Cardiac septum (tissue), 1 donor: Measurements from ENCODE around the gene CABLES1. TPM values are rescaled to one million over a fixed set of nuclear protein-coding genes. Genes with fewer than 3 reads are reported as not detected.
"Not testable (repeated sequence)": the region's sequence is repeated elsewhere in the genome, so short reads cannot be mapped to it uniquely, and the experiment has no call there.

Source experiments
- DNase-seq: peaks from one replicate; pipeline ENCODE4 v3.0.0-alpha.2; 2020; ENCODE audit warnings: low spot score
- intact Hi-C: fragments of 100-400 bp; cut with DNase I; formaldehyde crosslinking; loops from one replicate; pipeline ENCODE4 v1.14.0; 2022
- total RNA-seq: library from RNA; stranded (reverse); fragmentation: NEBNext Ultra II Directional; extraction: Animal tissue kit (Norgen Biotek cat#: 25700); gene quantifications from one replicate; pipeline ENCODE4 v1.2.1, GENCODE V29; 2021
- donor health status: DM: no; HTN: no; CAD: no.

The CABLES1 gene
- total RNA-seq, 1 donor from 2014 or later: 1.5 TPM

- intact Hi-C loops: no loop called here
- DNase-seq: no peak
These were observed 22.8 kb downstream of the CABLES1 start for GRCh38 chr18:23158058-23158457.

GRCh38 chr18:23158884-23159283, 23.6 kb downstream of the CABLES1 start:
- intact Hi-C loops, DNase-seq: not testable (repeated sequence)

- intact Hi-C loops: no loop called here
- DNase-seq: no peak
These were observed 24.1 kb downstream of the CABLES1 start for GRCh38 chr18:23159344-23159743.

- no peak for DNase-seq
These were observed 27.2 kb downstream of the CABLES1 start for GRCh38 chr18:23162473-23162872.

GRCh38 chr18:23163786-23164533, 28.7 kb downstream of the CABLES1 start:
- no peak for DNase-seq

More at GRCh38 chr18:23162473-23162872, 27.2 kb downstream of the CABLES1 start:
- intact Hi-C loops: no loop called here

GRCh38 chr18:23165271-23166068, 30.2 kb downstream of the CABLES1 start:
- DNase-seq: no peak
- intact Hi-C loops: no loop called here

More at GRCh38 chr18:23163786-23164533, 28.7 kb downstream of the CABLES1 start:
- intact Hi-C loops: no loop called here

- intact Hi-C loops: no loop called here
- no peak for DNase-seq
These were observed 31.7 kb downstream of the CABLES1 start for GRCh38 chr18:23166891-23167541.

GRCh38 chr18:23169673-23170044, 34.4 kb downstream of the CABLES1 start:
- no peak for DNase-seq
- intact Hi-C loops: no loop called here

GRCh38 chr18:23170137-23170536, 34.9 kb downstream of the CABLES1 start:
- intact Hi-C loops: no loop called here
- DNase-seq: no peak

- intact Hi-C loops: no loop called here
- no peak for DNase-seq
These were observed 36.4 kb downstream of the CABLES1 start for GRCh38 chr18:23171581-23172156.

GRCh38 chr18:23172591-23173380, 37.5 kb downstream of the CABLES1 start:
- intact Hi-C loops: no loop called here
- DNase-seq: no peak

- DNase-seq: no peak
- intact Hi-C loops: no loop called here
These were observed 38.6 kb downstream of the CABLES1 start for GRCh38 chr18:23173912-23174311.

- intact Hi-C loops: no loop called here
- no peak for DNase-seq
These were observed 41.6 kb downstream of the CABLES1 start for GRCh38 chr18:23176701-23177432.

- DNase-seq: no peak
- intact Hi-C loops: no loop called here
These were observed 42.3 kb downstream of the CABLES1 start for GRCh38 chr18:23177433-23178072.

- no peak for DNase-seq
- intact Hi-C loops: no loop called here
These were observed 42.9 kb downstream of the CABLES1 start for GRCh38 chr18:23178201-23178600.

GRCh38 chr18:23178661-23179081, 43.4 kb downstream of the CABLES1 start:
- intact Hi-C loops: no loop called here
- no peak for DNase-seq

- no peak for DNase-seq
- intact Hi-C loops: no loop called here
These were observed 44.1 kb downstream of the CABLES1 start for GRCh38 chr18:23179416-23179815.

- intact Hi-C loops: no loop called here
- DNase-seq: no peak
These were observed 46.3 kb downstream of the CABLES1 start for GRCh38 chr18:23181547-23181946.
